ENCODE results near the gene PAQR8. TPM values are rescaled to one million over a fixed set of nuclear protein-coding genes. Genes with fewer than 3 reads are reported as not detected.

The PAQR8 gene
- total and polyA plus RNA-seq, 4 donors: 2.5 to 9.3 (median 5.9) TPM

DNA sequence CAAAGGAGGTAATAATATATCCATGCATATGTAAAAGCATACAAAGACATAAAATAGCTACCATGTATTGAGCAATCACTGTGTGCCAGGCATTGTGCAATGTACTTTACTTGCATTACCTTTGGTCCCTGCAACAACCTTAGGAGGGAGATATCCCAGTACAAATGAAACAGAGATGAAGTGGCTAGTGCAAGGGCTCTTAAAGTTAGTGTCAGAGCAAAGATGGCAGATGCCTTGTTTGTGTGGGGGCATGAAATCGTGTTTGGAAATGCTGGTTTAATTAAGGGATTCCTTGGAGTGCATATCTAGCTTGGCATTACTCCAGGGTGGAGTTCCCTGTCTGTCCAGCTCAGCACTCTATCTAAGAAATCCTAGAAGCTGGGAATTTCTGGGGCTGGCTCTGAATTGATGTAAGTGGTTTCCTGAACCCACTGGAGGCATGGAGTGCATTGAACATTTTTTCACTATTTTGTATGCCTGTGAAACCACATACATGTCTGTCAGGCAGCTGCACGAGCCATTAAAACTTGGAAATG, 9.8 kb downstream of the PAQR8 start:
- Histone ChIP-seq H3K9me3 (ENCODE audit: control insufficient read depth in 4 of 4, insufficient read depth in 3 of 4, low read length in 3 of 4) (no peaks in the 10 kb centered on the region), H3K27me3 (ENCODE audit: control insufficient read depth in 3 of 3, insufficient read depth in 3 of 3, low read length in 2 of 3) (no peaks in the 10 kb centered on the region), H3K36me3 (ENCODE audit: control insufficient read depth in 4 of 4, insufficient read depth in 4 of 4, low read length in 4 of 4) (peaks cover 0 to 2% (median 0%) of the 10 kb centered on the region in 4 donors), H3K9ac (ENCODE audit: insufficient read depth in 1 of 2, low read length in 2 of 2) (no peak overlapping the region), H3K4me1 (ENCODE audit: control insufficient read depth in 5 of 5, insufficient read depth in 5 of 5, low read length in 5 of 5) (peaks cover 0 to 12% (median 9%) of the 10 kb centered on the region in 5 donors), H3K27ac (ENCODE audit: low read depth in 1 of 2, low read length in 1 of 2) (no peak overlapping the region), H3K4me3 (no peak overlapping the region)
- 46 to 75% methylated on average over 2 of the region's 2 CpGs for WGBS, 2 donors
- ATAC-seq (ENCODE audit: insufficient read depth, low FRiP score) (no peak), DNase-seq (peak; percentile 34 to 60 (median 56))
- TF ChIP-seq, protein P1, sequence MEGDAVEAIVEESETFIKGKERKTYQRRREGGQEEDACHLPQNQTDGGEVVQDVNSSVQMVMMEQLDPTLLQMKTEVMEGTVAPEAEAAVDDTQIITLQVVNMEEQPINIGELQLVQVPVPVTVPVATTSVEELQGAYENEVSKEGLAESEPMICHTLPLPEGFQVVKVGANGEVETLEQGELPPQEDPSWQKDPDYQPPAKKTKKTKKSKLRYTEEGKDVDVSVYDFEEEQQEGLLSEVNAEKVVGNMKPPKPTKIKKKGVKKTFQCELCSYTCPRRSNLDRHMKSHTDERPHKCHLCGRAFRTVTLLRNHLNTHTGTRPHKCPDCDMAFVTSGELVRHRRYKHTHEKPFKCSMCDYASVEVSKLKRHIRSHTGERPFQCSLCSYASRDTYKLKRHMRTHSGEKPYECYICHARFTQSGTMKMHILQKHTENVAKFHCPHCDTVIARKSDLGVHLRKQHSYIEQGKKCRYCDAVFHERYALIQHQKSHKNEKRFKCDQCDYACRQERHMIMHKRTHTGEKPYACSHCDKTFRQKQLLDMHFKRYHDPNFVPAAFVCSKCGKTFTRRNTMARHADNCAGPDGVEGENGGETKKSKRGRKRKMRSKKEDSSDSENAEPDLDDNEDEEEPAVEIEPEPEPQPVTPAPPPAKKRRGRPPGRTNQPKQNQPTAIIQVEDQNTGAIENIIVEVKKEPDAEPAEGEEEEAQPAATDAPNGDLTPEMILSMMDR (IDR thresholded peaks at IDR 0.05; ENCODE audit: control extremely low read depth, extremely low read depth): no peak

DNA sequence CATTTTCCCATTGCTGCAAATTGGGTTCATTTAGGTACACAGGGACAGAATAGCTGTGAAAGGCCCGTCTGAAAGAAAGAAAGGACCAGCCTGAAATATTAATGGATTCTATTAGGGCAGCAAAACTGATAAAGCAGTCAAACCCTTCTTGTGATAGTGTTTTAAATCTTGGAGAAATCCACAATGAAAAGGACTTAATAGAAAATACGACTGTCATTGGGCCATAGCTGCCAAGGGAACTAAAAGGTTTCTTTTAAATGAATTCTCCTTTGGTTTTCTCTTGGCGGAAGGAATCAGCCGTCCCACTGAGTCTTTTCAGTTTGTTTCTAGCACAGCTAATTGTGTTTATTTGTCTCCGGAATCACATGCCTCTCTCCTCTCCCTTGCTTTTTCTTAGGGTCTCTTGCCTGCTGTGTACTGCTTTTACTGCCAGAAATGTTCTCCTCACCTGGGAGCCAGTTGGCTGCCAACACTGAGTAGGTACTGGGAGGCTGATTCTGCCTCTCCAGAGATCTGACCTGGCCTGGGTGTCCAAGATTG, 11.3 kb downstream of the PAQR8 start:
- no peaks in the 10 kb centered on the region for H3K27me3 ChIP-seq (ENCODE audit: control insufficient read depth in 3 of 3, insufficient read depth in 3 of 3, low read length in 2 of 3)
- no peak overlapping the region for H3K4me3 ChIP-seq
- H3K9me3 ChIP-seq (ENCODE audit: control insufficient read depth in 4 of 4, insufficient read depth in 3 of 4, low read length in 3 of 4): no peaks in the 10 kb centered on the region
- no peak overlapping the region for H3K9ac ChIP-seq (ENCODE audit: insufficient read depth in 1 of 2, low read length in 2 of 2)
- DNase-seq (no peak), ATAC-seq (ENCODE audit: insufficient read depth, low FRiP score) (no peak)
- peaks cover 0 to 12% (median 9%) of the 10 kb centered on the region in 5 donors for H3K4me1 ChIP-seq (ENCODE audit: control insufficient read depth in 5 of 5, insufficient read depth in 5 of 5, low read length in 5 of 5)
- WGBS, 2 donors: 98 to 99% methylated on average over 5 of the region's 5 CpGs
- TF ChIP-seq, protein P1 (IDR thresholded peaks at IDR 0.05; ENCODE audit: control extremely low read depth, extremely low read depth): no peak
- no peak overlapping the region for H3K27ac ChIP-seq (ENCODE audit: low read depth in 1 of 2, low read length in 1 of 2)
- no peaks in the 10 kb centered on the region for H3K36me3 ChIP-seq (ENCODE audit: control insufficient read depth in 4 of 4, insufficient read depth in 4 of 4, low read length in 4 of 4)

DNA sequence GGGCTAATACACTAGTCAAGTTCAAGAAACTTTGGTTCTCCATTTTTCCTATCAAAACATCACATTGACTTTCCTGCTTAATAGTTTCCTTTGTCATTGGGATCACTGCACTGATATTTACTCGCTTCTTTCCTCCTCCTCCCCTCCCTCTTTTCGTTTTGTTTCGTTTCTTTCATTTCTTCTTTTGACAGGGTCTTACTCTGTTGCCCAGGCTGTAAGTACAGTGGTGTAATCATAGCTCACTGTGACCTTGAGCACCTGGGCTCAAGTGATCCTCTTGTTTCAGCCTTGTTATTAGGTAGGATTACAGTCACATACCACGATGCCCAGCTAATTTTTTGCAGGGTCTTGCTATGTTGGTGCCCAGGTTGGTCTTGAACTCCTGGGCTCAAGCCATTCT, 12.3 kb downstream of the PAQR8 start:
- DNase-seq: no peak
- 92 to 95% methylated on average over 4 of the region's 4 CpGs for WGBS, 2 donors
- no peak overlapping the region for H3K4me3 ChIP-seq
- no peak for ATAC-seq (ENCODE audit: insufficient read depth, low FRiP score)
- no peak overlapping the region for H3K9ac ChIP-seq (ENCODE audit: insufficient read depth in 1 of 2, low read length in 2 of 2)
- H3K27me3 ChIP-seq (ENCODE audit: control insufficient read depth in 3 of 3, insufficient read depth in 3 of 3, low read length in 2 of 3): no peaks in the 10 kb centered on the region
- no peaks in the 10 kb centered on the region for H3K36me3 ChIP-seq (ENCODE audit: control insufficient read depth in 4 of 4, insufficient read depth in 4 of 4, low read length in 4 of 4)
- no peaks in the 10 kb centered on the region for H3K9me3 ChIP-seq (ENCODE audit: control insufficient read depth in 4 of 4, insufficient read depth in 3 of 4, low read length in 3 of 4)
- peaks cover 0 to 12% (median 9%) of the 10 kb centered on the region in 5 donors for H3K4me1 ChIP-seq (ENCODE audit: control insufficient read depth in 5 of 5, insufficient read depth in 5 of 5, low read length in 5 of 5)
- no peak overlapping the region for H3K27ac ChIP-seq (ENCODE audit: low read depth in 1 of 2, low read length in 1 of 2)
- TF ChIP-seq, protein P1 (IDR thresholded peaks at IDR 0.05; ENCODE audit: control extremely low read depth, extremely low read depth): no peak
